Middle frontal gyrus (tissue), 1 donor: ENCODE results near the gene CEP164.

Experiments used
- DNase-seq: peaks from one replicate; pipeline ENCODE4 v3.0.0-alpha.2; 2015; ENCODE audit warnings: low spot score; ENCODE audit errors: extremely low spot score

Gene CEP164

DNA sequence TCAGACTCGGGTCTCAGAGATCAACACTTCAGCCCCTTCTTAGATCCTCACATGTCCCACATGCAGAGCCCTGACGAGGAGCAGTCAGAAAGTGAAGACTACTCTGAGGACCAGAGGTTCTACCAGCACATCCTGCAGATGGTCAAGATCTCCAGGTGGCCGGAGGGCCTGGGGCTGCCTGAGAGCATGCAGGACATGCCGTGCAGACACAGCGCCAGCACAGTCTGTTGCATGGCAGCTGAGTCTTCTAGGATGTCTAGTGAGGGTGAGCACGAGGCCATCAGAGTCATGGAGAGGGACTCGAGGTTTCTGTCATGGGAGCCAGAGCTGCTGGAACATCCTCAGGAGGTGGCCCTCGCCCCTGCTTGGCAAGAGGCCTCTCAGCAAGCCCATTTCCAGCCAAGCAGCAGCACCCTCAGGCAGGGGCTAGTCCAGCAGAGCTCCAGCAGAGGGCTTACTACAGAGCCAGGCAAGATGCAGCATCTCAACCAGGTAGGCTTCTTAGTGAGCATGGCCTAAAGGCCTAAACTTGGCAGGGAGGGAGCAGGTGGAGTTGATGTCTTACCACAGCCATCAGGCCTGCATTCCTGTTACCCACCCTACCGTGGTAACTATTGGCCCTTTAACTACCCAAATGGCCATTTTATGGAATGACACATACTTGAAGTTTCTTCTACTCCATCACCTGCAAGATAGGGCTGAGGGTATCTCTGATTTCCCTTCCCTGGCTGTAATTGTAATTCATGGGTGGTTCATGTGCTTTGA is 28.7 kb downstream of the CEP164 start:
- DNase-seq, result no peak

DNA sequence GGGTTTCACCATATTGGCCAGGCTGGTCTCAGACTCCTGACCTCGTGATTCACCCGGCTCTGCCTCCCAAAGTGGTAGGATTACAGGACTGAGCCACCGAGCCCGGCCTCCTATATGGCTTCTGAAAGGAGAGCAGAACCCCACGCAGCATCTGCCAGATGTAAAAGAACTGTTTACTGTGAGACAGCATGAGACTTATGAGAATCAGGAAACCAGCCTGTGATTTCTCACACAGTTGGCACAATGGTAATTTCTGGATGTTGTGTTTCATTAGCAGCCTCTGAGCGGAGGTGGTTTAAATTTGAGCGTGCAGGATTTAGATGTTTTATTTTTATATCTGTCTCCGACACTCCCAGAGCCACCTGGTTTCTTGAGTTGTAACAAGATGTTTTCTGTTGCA is 33.8 kb downstream of the CEP164 start:
- peak; percentile 36 for DNase-seq

DNA sequence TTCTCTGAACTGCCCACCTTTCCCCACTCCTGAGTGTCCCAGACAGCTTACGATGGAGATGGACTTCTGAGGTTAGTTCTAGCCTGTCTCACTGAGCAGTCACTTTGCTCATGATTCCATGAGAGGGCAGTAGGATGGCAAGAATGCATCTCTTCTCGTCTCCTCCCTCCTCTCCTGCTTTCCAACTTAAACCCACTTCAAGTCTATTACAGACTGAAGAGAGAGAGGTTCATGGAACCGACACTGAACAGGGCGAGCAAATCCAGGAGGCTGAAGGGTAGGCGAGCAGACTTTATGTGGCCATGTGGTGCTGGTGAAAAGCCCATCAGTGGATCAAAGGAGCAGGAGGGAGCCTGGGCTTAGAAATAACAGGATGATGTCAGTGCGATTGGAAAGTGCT is 38.6 kb downstream of the CEP164 start:
- peak; percentile 29 for DNase-seq

DNA sequence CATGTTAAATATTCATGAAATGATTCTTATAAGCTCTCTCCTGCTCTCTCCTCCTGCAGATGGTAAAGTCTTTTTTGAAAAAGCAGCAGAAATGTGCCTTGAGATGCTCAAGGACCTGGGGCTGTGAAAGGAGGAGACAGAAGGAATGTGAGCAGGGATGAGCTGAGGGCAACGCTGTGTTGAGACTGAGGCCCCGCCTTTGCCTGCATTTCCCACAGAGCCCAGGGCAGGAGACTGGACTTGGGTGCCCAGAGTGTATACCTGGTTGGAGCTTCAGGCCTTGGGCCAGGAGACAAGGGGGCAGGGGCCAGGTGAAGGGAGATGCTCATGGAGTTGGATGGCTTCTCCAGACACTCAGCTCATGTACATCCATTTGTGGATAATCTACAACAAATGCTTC is 39.2 kb downstream of the CEP164 start:
- DNase-seq, result no peak

DNA sequence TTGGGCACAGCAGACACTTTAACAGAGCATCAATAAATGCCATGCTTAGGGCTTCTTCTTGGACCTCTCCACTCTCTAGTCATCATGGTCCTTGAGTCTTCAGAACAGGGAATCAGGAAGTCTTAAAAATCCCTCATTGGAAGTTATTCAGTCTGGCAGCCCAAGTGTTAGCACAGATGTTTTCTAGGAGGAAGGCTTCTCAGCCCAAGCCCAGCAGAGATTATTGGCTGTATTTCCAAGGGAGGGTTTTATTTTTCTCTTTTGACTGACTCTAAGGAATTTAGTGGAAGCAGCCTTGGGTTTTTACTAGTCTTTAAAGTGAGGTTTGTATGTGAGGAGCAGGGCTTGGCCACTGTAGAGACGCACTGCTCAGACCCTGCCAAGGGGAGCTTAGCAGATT is 41.9 kb downstream of the CEP164 start:
- DNase-seq, result no peak

DNA sequence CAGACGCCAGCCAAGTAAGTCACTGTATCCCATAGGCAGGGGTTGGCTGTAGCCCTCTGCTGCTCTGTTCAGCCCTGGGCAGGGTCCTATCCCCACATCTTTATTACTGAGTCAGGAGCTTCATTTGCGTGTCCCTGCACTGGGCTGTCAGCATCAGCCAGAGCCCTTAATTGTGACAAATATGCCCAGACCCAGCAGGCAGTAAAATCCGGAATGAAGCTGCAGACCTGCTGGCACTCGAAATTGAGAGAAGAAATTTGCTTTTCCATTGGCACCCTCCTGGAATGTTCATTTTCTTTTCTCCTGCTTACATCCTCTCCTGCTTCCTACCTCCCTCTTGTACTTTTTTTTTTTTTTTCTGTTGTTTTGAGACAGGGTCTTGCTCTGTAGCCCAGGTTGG is 43.8 kb downstream of the CEP164 start:
- DNase-seq, result no peak

DNA sequence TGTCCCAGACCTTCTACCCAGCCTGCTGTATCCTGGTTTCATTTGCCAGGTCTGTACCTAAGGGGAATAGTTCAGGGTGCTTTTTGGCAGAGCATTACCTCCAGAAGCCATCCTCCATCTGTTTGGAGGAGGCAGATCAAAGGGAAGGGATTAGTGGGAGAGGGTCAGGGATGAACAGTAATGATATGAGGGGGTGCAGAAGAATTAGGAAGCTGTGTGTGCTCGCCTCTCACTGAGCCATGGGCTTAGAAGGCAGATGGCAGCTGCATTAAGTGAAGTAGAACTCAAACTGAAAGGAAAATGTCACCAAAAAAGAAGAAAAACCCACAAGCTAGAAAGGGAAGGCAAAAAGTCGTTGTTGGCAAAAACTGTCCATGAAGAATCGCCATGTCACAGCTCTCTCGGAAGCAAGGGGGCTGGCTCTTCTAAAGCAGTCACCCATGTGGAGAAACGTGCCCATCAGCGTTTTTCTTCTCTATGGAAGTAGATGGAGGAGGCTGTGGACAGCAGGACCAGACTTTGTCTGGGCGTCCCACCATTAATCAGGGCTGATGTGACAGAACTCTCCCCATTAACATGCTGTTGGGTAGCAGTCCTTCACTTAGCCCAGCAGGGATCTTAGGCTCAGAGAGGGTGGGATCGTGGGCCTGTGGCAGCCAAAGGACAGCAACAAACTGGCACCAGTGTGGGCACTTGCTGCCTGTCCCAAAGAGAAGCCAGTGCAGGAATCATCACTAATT is 46.8 kb downstream of the CEP164 start:
- no peak for DNase-seq

DNA sequence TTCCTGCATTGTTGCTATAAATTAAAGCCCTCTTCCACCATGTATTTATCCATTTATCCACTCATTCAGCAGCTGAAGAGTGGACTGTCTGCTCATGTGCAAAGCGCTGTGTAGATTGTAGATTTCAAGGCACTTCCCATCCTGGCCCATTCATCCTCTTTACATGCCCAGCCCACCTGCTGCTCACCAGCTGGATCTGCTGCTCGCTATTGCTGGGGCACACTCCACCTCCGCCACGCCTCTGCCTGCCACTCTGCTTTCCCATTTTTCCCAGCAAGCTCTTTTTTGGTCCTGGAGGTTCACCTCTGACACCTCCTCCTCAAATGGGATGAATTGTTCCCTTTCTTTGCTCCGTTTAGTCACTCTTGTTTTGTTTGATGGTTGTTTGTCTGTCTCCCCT is 48.3 kb downstream of the CEP164 start:
- no peak for DNase-seq

DNA sequence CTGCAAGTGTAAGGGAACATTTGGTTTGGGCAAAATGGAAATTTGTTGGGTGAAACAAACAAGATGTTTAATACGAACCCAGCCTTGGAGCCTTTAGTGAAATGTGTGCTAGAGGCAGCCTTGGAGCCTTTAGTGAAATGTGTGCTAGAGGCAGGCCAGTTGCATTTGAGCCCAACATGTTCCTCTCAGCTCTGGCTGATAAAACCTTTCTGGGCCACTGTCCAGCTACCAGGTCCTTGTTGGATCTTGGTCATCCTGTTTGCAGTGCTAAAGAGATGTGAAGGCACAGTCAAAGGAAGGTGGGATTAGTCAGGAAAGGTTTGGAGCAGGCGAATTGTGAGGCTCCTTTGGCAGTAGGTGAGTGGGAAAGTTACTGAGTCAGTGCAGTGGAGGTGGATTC is 48.9 kb downstream of the CEP164 start:
- no peak for DNase-seq

DNA sequence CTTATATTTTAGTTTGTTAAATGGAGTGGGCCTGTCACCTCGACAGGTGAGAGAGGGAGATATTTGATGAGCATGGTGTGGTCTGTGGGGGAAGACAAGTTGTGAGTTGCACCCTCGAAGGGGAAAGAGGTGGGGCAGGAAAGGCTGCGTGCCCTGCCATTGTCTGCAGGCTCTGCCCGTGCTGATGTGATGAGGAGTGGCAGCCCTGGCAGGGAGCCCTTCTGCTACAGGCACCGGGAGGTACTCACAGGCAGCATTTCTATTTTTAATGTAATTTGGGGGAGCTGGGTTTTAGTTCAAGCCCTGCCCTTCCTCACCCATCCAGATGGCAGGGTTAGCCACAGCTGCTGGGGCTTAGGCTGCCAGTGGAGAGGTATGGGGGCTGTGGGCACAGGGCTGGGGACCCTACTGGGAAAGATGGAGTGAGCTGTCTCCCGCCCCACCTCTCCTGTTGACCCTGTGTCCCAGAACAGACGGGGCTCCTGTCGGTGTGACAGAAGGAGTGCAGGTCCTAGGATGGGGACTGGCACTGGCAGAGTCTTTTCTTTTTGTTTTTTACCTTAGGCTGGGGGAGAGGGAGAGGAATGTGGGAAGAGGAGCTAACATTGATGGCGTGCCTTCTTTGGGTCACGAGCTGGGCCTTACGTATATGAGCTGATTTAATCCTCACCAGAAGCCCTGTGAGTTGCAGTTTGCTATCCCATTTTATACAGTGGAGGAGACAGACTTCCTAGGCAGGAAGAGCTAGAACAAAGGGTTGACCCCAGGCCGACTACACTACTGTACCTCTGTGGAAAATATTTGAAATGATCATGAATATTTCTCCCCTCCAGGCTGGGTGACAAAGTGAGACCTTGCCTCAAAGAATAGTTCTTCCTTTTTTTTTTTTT is 51.6 kb downstream of the CEP164 start:
- DNase-seq, result no peak

DNA sequence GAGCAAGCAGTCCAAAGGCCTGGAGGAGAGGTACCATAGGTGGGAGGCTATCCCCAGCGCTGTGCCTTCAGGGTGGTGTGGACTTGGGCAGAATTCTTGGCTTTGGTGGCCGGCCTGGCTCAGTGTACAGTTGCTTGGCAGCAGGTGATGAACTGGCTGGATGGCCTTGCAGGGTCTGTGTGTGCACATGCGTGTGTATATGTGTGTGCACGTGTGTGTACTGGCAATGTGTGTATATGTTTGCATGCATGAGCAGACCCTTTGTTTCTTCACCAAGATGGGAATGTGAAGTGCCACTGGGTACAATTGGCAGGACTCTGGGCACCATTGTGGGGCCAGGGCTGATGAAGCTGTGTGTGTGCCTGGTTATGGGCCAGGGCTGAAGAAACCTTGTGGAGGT is 53.0 kb downstream of the CEP164 start:
- no peak for DNase-seq

DNA sequence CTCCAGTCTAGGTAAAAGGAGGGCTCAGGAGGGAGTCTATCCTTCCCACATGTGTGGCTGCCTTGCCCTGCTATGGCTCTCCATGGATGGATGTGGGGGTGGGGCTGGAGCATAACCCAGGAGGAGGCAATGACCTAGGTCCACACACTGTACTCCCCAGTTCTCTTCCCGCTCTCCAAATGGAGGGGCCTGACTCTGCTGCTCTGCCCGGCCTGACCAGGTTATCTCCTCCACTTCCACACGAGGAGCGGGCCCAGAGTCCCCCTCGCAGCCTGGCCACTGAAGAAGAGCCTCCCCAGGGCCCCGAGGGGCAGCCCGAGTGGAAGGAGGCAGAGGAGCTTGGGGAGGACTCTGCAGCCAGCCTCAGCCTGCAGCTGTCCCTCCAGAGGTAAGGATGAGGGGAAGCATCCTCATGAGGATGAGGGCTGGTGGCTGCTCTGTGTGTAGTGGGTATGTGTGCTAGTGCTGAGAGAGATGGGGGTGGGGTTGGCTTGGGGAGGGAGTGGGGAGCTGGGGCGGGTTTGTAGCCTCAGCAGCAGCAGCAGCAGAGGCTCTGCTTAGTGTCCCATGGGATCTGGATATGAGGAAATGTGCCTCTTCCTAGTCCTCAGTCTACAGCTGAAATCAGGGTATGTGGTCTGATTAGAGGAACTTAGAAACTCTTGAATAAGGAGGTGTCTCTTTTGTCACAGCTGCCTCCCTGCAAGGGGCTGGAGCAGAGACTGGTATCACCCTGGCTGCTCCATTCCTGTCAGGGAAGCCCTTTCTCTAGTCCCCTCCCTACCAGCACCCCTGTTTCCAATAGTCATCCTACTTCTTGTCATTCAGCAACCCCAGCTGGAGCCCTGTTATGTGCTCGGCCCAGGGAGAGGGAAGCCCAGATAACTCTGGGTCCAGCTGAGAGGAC is 54.1 kb downstream of the CEP164 start:
- DNase-seq, result no peak

DNA sequence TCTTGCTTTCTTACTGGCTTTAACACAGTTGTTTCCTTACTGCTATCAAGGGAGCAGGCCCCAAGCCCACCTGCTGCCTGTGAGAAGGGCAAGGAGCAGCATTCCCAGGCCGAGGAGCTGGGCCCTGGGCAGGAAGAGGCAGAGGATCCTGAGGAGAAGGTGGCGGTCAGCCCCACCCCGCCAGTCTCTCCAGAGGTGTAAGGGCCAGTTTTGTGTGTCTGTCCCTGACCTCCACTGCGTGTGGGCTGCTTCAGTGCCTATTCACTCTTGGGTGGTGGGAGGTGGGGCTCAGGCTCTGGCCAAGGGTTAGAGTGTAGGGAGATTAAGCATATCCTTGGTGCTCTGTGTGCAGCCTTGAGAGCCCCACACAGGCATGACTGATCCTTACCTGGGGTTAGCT is 55.1 kb downstream of the CEP164 start:
- DNase-seq, result no peak

DNA sequence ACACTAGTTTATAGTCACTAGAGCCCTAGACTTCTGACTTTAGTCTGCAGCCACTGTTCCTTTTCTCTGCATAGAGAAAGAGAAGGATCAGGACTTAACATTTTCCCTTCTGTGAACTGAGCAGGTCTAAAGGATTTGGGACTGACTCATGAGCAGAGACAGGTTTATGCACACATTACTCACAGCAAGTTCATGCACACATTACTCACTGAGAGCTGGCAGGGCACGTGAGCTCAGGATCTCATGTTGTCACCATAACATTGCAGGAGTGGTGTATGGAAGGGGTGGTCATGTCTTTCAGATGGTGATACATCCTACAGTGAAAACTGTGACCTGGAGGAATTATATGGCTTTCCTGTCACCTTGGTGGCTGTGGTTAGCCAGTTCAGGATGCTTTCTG is 56.4 kb downstream of the CEP164 start:
- no peak for DNase-seq

DNA sequence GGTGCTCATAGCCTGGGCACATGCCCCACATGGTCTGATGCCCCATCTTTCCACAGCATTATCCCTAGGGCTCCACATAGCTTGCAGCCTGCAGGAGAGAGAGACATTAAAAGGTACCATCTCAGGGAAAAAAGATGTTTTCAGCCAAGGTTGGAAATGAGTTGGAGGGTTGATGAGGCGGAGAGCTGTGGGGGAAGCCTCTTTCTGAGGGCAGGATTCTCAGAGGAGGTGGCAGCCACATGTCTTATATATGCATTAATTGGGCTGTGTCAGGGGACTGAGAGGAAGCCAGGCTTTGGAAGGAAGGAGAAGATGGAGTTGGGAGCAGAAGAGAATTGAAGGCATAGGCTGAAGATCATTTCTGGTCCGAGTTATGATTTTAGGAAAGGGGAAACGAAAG is 57.8 kb downstream of the CEP164 start:
- DNase-seq, result no peak

DNA sequence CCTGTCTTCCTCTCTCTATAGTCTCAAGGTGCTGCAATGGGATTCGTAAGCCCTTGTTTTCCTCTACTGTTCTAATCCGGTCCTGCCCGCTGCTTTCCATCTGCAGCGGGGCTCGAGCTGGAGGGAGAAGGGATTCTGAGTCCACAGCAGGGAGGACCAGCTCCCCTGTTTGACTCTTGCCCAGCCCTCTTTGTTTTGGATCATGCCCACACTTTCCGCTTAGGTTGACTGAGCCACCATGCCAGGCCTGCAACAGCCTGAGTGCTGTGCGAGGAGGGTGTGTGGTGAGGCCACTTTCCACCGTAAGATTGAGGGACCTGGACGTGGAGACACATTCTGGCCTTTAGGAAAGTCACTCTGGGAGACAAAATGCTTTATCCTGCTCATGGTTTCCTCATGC is 58.3 kb downstream of the CEP164 start:
- DNase-seq, result no peak

DNA sequence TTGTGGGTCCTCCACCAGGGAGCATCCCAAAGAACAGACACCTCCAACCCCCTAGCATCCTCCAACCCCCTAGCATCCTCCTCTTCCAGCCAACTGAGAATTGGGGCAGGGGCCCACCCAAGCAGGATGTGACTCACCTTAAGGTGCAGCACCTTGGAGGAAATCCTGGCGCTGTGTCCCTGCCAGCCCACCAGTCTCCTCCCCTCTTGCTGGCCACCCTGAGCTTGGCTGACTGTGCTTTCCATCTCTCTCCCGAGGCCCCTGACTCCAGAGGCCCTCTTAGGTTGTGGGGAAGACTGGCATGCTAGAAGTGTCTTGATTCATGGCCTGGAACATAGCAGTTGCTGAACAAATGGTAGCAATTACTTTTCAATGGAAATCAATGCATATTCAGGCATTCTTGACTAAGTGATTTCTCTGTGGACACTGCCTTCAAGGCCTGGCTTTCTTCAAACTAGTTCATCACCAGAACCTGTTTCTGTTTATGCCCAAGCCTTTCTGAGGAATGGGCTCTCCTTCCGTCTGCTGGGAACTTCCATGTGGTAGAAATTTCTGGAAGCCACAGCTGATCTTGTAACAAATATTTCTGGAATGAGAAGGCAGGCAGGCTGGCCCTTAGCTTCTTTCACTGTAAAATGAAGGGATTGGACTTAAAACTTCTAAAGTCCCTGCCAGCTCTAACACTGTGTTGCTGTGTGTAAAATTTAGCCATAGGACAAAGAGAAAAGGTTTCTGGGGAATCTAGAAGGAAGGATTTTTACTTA is 60.5 kb downstream of the CEP164 start:
- no peak for DNase-seq

DNA sequence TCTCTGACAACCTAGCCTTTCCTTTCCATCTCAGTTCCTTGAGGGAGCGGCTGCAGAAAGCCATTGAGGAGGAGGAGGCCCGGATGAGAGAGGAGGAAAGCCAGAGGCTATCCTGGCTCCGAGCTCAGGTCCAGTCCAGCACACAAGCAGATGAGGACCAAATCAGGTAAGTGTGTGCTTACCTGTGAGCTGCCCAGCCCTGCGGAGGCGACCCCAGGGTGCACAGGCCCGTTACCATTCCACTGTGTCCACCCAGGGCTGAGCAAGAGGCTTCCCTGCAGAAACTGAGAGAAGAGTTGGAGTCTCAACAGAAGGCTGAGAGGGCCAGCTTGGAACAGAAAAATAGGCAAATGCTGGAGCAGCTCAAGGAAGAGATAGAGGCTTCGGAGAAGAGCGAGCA is 63.1 kb downstream of the CEP164 start:
- DNase-seq, result no peak

DNA sequence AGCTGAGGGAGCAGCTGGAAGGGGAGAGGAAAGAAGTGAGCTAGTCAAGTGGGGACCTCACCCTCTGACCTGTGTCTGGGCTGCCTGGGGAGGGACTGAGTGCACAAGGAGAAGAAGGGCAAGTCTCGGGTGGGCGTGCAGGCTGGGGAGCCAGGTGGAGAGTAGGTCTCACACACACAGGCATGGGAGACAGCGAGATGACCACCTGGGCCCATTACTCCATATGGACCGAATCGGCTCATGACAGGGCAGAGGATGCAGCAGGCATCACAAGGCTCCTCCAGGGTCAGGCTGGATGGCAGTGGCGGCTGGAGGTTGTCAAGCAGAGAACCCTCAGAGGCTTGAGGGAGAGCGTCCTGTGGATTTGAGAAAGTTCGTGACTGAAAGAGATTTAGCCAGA is 63.5 kb downstream of the CEP164 start:
- DNase-seq, result no peak

DNA sequence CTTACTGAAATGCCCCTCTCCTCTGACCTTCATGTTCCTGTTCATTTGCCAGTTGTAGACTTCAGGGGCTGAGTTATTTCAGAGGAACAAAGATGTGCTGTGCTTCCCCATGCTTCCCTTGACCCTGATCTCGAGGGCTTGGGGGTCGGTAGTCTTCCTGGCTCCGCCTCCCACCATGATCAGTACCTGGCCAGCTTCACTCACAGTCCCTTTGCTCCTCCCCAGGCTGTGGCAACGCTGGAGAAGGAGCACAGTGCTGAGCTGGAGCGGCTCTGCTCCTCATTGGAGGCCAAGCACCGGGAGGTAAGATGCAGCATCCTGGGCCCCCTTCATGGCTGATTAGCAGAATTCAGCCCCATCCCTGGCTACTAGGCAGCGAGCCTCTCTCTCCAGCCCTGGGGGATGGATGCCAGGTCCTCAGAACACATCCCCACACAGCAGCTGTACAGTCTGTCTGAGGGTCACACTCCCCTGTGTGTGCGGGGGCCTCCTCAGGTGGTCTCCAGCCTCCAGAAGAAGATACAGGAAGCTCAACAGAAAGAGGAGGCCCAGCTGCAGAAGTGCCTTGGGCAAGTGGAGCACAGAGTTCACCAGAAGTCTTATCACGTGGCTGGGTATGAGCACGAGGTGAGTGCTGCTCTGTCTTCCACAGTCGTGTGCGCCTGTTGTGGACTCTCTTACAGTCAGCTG is 64.5 kb downstream of the CEP164 start:
- DNase-seq, result no peak
